ENCODE data around the gene LMOD1.

GRCh38 chr1:201983380-201983805, 37.0 kb upstream of the LMOD1 start:
- TF ChIP-seq CTCF (IDR thresholded peaks at IDR 0.05): no peak
- TF ChIP-seq EZH2phosphoT487 (IDR thresholded peaks at IDR 0.05): no peak
- no peak for TF ChIP-seq EZH2 (IDR thresholded peaks at IDR 0.05)
